Nephron (organoid): Measurements from ENCODE around the gene VASH2.

Experiments used
- H3K27ac Mint-ChIP-seq, 3 experiments: 2 replicates each; pipeline ENCODE4 v1.8.0; 2020; ENCODE audit warnings: mixed read lengths in 3 of 3, mild to moderate bottlenecking in 2 of 3, moderate library complexity in 1 of 3
- H3K27me3 Mint-ChIP-seq: 2 replicates; pipeline ENCODE4 v1.8.0; 2021; ENCODE audit warnings: low read depth, mild to moderate bottlenecking, moderate library complexity, mixed read lengths
- H3K36me3 Mint-ChIP-seq: 2 replicates; pipeline ENCODE4 v1.8.0; 2020; ENCODE audit warnings: low read depth, mixed read lengths
- H3K4me1 Mint-ChIP-seq: 2 replicates; pipeline ENCODE4 v1.8.0; 2020; ENCODE audit warnings: mixed read lengths
- H3K4me3 Mint-ChIP-seq, 3 experiments: 2 replicates each; pipeline ENCODE4 v1.8.0; 2020; ENCODE audit warnings: mild to moderate bottlenecking in 3 of 3, mixed read lengths in 3 of 3, moderate library complexity in 2 of 3
- H3K9me3 Mint-ChIP-seq: 2 replicates; pipeline ENCODE4 v1.8.0; 2020; ENCODE audit warnings: mixed read lengths
- TF ChIP-seq, protein P1 (sequence below), 3 experiments: fragments of 200-600 bp; sonication (generic); IDR thresholded peaks; one replicate each; pipeline ENCODE4 v1.5.0; 2021; ENCODE audit warnings: antibody characterized with exemption in 3 of 3; ENCODE audit not compliant: unreplicated experiment in 3 of 3

The VASH2 gene

DNA sequence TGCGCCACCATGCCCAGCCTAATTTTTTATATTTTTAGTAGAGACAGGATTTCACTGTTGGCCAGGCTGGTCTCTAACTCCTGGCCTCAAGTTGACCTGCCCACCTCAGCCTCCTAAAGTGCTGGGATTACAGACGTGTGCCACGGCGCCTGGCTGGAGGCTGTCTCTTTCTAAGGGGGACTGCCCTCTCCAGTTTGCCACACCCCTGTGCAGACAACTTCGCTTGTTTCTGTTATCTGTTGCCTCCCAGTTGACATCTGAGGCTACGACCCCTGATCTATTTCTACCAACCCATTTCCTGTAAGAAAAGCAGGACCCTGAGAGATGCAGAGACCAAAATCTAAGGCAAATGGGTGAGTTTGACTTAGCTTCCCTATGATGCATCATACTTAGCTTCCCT lies 24.0 kb upstream of the VASH2 start:
- Mint-ChIP-seq H3K36me3 (no peaks in the 10 kb centered on the region), H3K4me3 (no peak overlapping the region), H3K27me3 (peaks cover 13% of the 10 kb centered on the region), H3K9me3 (peaks cover 2% of the 10 kb centered on the region), H3K4me1 (peaks cover 57% of the 10 kb centered on the region), H3K27ac (no peak overlapping the region)
- TF ChIP-seq, protein P1, sequence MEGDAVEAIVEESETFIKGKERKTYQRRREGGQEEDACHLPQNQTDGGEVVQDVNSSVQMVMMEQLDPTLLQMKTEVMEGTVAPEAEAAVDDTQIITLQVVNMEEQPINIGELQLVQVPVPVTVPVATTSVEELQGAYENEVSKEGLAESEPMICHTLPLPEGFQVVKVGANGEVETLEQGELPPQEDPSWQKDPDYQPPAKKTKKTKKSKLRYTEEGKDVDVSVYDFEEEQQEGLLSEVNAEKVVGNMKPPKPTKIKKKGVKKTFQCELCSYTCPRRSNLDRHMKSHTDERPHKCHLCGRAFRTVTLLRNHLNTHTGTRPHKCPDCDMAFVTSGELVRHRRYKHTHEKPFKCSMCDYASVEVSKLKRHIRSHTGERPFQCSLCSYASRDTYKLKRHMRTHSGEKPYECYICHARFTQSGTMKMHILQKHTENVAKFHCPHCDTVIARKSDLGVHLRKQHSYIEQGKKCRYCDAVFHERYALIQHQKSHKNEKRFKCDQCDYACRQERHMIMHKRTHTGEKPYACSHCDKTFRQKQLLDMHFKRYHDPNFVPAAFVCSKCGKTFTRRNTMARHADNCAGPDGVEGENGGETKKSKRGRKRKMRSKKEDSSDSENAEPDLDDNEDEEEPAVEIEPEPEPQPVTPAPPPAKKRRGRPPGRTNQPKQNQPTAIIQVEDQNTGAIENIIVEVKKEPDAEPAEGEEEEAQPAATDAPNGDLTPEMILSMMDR (IDR thresholded peaks at IDR 0.05; ENCODE audit: unreplicated experiment in 3 of 3), result no peak

DNA sequence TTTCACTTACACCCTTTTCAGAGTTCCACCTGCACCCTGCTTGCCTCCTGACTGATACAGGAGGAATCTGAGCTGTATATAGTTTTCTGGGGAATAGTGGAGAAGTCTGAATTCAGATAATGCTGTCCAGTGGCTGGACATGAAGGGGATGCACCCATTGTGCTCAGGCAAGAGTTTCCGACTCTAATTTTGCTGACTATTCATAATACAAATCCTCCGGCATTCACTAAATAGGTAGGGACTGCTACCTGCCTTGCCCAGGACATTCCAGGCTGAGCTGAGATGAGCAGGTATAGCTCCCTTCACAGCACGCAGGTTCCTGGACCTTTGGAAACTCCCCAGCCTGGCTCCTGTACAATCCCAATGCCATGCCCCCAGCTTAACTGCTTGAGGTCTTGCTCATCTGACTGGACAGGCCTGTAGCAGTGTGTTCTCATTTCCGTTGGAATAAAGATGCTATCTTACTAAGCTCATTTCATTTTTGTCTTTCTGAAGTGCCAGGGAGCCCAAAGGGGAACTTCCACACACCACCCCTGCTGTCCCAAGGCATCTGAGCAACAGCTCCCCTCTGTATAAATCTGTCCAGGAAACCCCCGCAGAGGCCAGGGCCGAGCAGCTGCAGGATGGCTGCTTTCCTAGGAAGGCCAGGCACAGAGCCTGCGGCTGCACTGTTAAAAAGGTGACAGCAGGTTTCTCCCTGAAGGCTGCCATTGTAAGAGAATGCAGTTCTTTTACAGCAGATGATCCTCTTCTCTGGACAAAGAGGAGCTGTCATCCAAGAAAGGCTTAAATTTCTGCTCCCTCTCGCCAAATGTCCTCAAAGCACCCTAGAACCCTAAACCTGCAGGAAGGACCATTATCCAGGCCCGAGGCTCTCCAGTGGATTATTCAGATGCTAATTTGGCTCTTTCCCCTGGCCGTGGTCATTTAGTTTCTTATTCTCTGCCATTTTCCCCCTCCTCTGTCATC lies 21.7 kb upstream of the VASH2 start:
- peak overlapping the region; percentile 75 to 80 (median 77) for H3K27ac Mint-ChIP-seq
- TF ChIP-seq, protein P1 (IDR thresholded peaks at IDR 0.05; ENCODE audit: unreplicated experiment in 3 of 3), result no peak
- H3K36me3 Mint-ChIP-seq, result no peaks in the 10 kb centered on the region
- peaks cover 45% of the 10 kb centered on the region for H3K4me1 Mint-ChIP-seq
- peaks cover 2% of the 10 kb centered on the region for H3K9me3 Mint-ChIP-seq
- peak overlapping the region in 1 of 3 experiments; percentile 59 for H3K4me3 Mint-ChIP-seq
- H3K27me3 Mint-ChIP-seq, result peaks cover 9% of the 10 kb centered on the region

DNA sequence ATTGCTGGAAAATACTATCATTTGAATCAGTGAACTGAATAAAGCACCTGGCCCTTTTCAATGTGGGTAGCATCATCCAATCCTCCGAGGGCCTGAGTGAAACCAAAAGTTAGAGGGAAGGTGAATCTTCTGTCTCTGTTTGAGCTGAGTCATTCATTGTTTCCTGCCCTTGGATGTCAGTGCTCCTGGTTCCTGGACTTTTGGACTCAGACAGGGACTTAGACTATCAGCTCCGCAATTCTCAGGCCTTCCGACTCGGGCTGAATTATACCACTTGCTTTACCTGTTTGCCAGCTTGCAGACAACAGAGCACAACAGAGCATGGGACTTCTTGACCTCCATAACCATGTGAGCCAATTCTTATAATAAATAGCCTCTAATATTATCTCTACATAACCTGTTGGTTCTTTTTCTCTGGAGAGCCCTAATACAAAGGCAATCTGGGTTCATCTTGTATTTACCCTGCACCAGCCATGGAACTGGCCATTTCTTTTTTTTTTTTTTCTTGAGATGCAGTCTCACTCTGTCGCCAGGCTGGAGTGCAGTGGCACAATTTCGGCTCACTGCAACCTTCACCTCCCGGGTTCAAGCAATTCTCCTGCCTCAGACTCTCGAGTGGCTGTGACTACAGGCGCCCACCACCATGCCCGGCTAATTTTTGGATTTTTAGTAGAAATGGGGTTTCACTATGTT lies 19.2 kb upstream of the VASH2 start:
- TF ChIP-seq, protein P1 (IDR thresholded peaks at IDR 0.05; ENCODE audit: unreplicated experiment in 3 of 3), result no peak
- Mint-ChIP-seq H3K9me3 (no peaks in the 10 kb centered on the region), H3K27me3 (peaks cover 6% of the 10 kb centered on the region), H3K4me1 (peaks cover 22% of the 10 kb centered on the region), H3K36me3 (no peaks in the 10 kb centered on the region), H3K4me3 (no peak overlapping the region), H3K27ac (no peak overlapping the region)

DNA sequence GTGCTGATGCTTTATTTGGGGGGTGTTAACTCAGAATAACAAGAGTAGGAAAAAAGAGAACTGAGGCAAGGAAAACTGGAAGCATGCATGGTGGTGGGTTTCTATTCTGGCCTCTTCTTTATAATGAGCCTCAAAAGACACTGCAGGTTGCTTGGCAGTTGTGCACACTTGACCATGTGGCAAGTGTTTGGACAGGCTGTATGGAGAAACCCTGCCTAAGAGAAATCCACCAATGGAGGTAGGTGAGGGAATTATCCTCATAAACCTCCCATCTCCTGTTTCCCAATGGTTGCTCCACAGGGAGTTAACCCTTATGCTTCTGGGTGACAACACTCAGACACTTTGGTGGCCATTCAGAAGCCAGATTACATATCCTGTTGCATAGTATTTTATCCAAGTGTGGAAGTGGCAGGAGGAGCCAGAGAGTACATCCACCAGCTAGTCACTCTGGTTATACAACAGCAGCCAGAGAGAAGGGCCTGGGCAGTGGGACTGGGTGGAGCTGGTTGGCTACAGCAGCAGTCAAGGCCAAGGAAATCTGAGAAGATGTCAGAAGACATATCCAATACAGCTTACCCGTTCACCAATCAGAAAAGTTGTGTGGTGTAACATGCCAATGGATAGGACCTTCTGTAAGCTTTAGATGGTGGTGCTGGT lies 16.4 kb upstream of the VASH2 start:
- TF ChIP-seq, protein P1 (IDR thresholded peaks at IDR 0.05; ENCODE audit: unreplicated experiment in 3 of 3), result no peak
- Mint-ChIP-seq H3K27me3 (no peaks in the 10 kb centered on the region), H3K27ac (no peak overlapping the region), H3K4me1 (peaks cover 5% of the 10 kb centered on the region), H3K36me3 (no peaks in the 10 kb centered on the region), H3K9me3 (peaks cover 3% of the 10 kb centered on the region), H3K4me3 (no peak overlapping the region)

DNA sequence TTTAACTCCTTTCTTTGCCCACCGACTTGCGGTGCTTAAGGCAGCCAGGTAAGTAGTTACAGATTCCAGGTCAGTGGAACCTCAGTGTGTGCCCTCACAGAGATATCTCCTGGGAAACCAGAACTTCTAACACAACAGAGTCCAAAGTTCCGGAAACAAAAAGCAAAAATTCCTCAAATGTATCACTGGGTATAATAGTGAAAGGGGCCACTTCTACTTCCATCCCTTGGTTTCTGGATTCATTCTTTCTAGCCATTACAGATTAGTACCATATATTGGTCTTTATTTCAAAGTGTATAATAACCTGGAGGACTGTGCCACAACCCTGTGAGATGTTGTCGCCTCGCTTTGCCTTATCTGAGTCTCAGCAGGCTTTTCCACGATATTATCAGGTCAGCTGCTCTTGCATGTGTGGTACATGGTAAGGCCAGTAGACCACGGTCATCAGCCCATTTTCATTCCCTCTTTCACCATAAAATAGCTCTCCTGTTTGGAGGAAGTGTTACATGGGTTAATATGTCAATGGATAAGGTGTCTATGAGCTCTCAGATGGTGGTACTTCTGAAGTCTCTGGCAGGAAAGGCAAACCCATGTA lies 14.9 kb upstream of the VASH2 start:
- Mint-ChIP-seq H3K9me3 (peaks cover 8% of the 10 kb centered on the region), H3K36me3 (no peaks in the 10 kb centered on the region), H3K4me1 (no peaks in the 10 kb centered on the region), H3K27ac (no peak overlapping the region), H3K4me3 (no peak overlapping the region), H3K27me3 (no peaks in the 10 kb centered on the region)
- TF ChIP-seq, protein P1 (IDR thresholded peaks at IDR 0.05; ENCODE audit: unreplicated experiment in 3 of 3), result no peak
